ENCODE results near the gene ADORA2B.

Gene ADORA2B

GRCh38 chr17:15915961-15916360 is 29.0 kb upstream of the ADORA2B start:
- no peak overlapping the region for H3K27ac ChIP-seq
- TF ChIP-seq, protein P1, sequence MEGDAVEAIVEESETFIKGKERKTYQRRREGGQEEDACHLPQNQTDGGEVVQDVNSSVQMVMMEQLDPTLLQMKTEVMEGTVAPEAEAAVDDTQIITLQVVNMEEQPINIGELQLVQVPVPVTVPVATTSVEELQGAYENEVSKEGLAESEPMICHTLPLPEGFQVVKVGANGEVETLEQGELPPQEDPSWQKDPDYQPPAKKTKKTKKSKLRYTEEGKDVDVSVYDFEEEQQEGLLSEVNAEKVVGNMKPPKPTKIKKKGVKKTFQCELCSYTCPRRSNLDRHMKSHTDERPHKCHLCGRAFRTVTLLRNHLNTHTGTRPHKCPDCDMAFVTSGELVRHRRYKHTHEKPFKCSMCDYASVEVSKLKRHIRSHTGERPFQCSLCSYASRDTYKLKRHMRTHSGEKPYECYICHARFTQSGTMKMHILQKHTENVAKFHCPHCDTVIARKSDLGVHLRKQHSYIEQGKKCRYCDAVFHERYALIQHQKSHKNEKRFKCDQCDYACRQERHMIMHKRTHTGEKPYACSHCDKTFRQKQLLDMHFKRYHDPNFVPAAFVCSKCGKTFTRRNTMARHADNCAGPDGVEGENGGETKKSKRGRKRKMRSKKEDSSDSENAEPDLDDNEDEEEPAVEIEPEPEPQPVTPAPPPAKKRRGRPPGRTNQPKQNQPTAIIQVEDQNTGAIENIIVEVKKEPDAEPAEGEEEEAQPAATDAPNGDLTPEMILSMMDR (conservative IDR thresholded peaks at IDR 0.05; ENCODE audit: low read depth), result no peak
- no peak for DNase-seq (ENCODE audit: low spot score)
- ChIA-PET POLR2A (ENCODE audit: low non-redundant PET) (no interaction called here), CTCF (interaction anchor here (1.1 kb wide), 1 partner anchor 10 kb away, joined by 3 read pairs; no protein-coding TSS in a partner anchor)

DNA sequence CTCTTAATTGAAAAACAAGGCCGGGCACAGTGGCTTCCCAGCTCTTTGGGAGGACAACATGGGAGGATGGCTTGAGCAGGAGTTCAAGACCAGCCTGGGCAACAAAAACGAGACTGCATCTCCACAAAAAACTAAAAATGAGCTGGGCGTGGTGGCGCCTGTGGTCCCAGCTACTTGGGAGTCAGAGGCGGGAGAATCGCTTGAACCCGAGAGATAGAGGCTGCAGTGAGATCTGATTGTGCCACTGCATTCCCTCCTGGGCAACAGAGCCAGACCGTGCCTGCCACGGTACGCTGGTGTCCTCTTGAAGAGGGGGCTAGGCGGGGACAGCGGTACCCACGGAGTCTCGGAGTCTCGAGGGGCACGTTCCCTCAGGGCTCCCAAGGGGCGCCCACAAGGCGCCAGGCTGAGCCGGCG is 27.9 kb upstream of the ADORA2B start:
- TF ChIP-seq, protein P1 (conservative IDR thresholded peaks at IDR 0.05; ENCODE audit: low read depth), result no peak
- POLR2A ChIA-PET (ENCODE audit: low non-redundant PET), result no interaction called here
- CTCF ChIA-PET, result no interaction called here
- H3K27ac ChIP-seq, result no peak overlapping the region
- no peak for DNase-seq (ENCODE audit: low spot score)

GRCh38 chr17:15917438-15918027 is 27.4 kb upstream of the ADORA2B start:
- DNase-seq (ENCODE audit: low spot score), result no peak
- POLR2A ChIA-PET (ENCODE audit: low non-redundant PET), result no interaction called here
- CTCF ChIA-PET, result interaction anchor here (0.6 kb wide), 1 partner anchor 13 kb away, joined by 6 read pairs; no protein-coding TSS in a partner anchor
- TF ChIP-seq, protein P1 (conservative IDR thresholded peaks at IDR 0.05; ENCODE audit: low read depth), result no peak
- H3K27ac ChIP-seq, result no peak overlapping the region

GRCh38 chr17:15918261-15918660 is 26.7 kb upstream of the ADORA2B start:
- no peak for DNase-seq (ENCODE audit: low spot score)
- H3K27ac ChIP-seq, result no peak overlapping the region
- ChIA-PET CTCF (interaction anchor here (0.6 kb wide), 1 partner anchor 13 kb away, joined by 6 read pairs; no protein-coding TSS in a partner anchor), POLR2A (ENCODE audit: low non-redundant PET) (no interaction called here)
- TF ChIP-seq, protein P1 (conservative IDR thresholded peaks at IDR 0.05; ENCODE audit: low read depth), result no peak

GRCh38 chr17:15918661-15919259 is 26.2 kb upstream of the ADORA2B start:
- POLR2A ChIA-PET (ENCODE audit: low non-redundant PET), result no interaction called here
- TF ChIP-seq, protein P1 (conservative IDR thresholded peaks at IDR 0.05; ENCODE audit: low read depth), result no peak
- H3K27ac ChIP-seq, result no peak overlapping the region
- CTCF ChIA-PET, result no interaction called here
- DNase-seq (ENCODE audit: low spot score), result no peak

DNA sequence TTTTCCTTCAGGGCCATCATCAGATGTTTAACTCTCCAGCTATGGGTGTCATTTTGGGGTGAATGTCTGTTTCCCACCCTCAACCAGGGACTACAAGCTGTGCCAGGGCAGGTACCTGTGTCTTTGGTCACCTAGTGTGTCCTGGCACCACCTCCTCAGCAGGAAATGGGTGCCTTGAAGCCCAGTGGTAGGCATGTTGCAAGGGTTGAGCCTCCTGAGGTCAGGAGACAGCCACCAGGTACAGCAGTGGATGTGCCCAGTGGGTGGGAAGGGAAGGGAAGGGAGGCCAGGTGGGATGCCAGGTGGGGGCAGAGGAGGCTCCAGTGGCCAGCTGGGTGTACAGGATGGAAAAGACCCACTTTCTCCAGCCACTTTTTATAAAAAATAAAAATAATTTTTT is 25.5 kb upstream of the ADORA2B start:
- no peak overlapping the region for H3K27ac ChIP-seq
- CTCF ChIA-PET, result no interaction called here
- DNase-seq (ENCODE audit: low spot score), result no peak

More for the DNA sequence above, 25.5 kb upstream of the ADORA2B start:
- TF ChIP-seq, protein P1 (conservative IDR thresholded peaks at IDR 0.05; ENCODE audit: low read depth), result no peak
- POLR2A ChIA-PET (ENCODE audit: low non-redundant PET), result no interaction called here
